IMR-90 (cell line): Measurements from ENCODE around the gene MED4. TPM values are rescaled to one million over a fixed set of nuclear protein-coding genes. Genes with fewer than 3 reads are reported as not detected.

ENCODE experiments used
- ATAC-seq: fragments of 200-7000 bp; cut with Tn5 transposase; 2 replicates; pipeline ENCODE4 v1.9.1; 2020; ENCODE audit warnings: low read depth, mild to moderate bottlenecking, moderate library complexity
- BruUV-seq: library from RNA; stranded (reverse); fragments of 400-500 nt; replicated peaks from 2 replicates; lab custom pipeline; 2021; lab: Mats Ljungman, UMichigan
- CTCF ChIA-PET: fragments of 300-600 bp; formaldehyde crosslinking; extraction: SDS; loops from one replicate; lab custom pipeline; 2021; ENCODE audit warnings: antibody characterized with exemption; lab: Yijun Ruan, JAX
- POLR2A ChIA-PET: fragments of 300-600 bp; sonication (Branson Sonifier 250); formaldehyde crosslinking; loops from one replicate; lab custom pipeline; 2022; ENCODE audit warnings: antibody characterized with exemption; ENCODE audit not compliant: unreplicated experiment; lab: Charles Lee
- DNase-seq: peaks from one replicate; pipeline ENCODE4 v3.0.0; 2013
- H2AFZ ChIP-seq: replicated peaks from 2 replicates; pipeline ENCODE3; 2013; ENCODE audit warnings: low read length, mild to moderate bottlenecking; ENCODE audit not compliant: poor library complexity
- H2AK5ac ChIP-seq: 2 replicates; pipeline ENCODE4 v1.6.1; 2013; ENCODE audit warnings: low read depth, low read length, inconsistent platforms
- H2AK9ac ChIP-seq: replicated peaks from 2 replicates; pipeline ENCODE3; 2013; ENCODE audit warnings: mild to moderate bottlenecking, low read depth, low read length, moderate library complexity; ENCODE audit not compliant: poor library complexity
- H2BK120ac ChIP-seq: 2 replicates; pipeline ENCODE4 v1.6.1; 2013; ENCODE audit warnings: low read depth, low read length, inconsistent platforms
- H2BK15ac ChIP-seq: 3 replicates; pipeline ENCODE4 v1.6.1; 2013; ENCODE audit warnings: low read depth, low read length, inconsistent platforms
- H2BK20ac ChIP-seq: 2 replicates; pipeline ENCODE4 v1.6.1; 2013; ENCODE audit warnings: low read depth, mild to moderate bottlenecking, inconsistent platforms, low read length, moderate library complexity
- H2BK5ac ChIP-seq: 2 replicates; pipeline ENCODE4 v1.6.1; 2013; ENCODE audit warnings: mild to moderate bottlenecking, low read depth, low read length, inconsistent platforms; ENCODE audit not compliant: poor library complexity, severe bottlenecking
- H3K14ac ChIP-seq: replicated peaks from 2 replicates; pipeline ENCODE4 v1.6.1; 2013; ENCODE audit warnings: low read depth, low read length, inconsistent platforms
- H3K18ac ChIP-seq: 2 replicates; pipeline ENCODE4 v1.6.1; 2013; ENCODE audit warnings: low read depth, low read length, control low read depth
- H3K23ac ChIP-seq: 2 replicates; pipeline ENCODE4 v1.6.1; 2013; ENCODE audit warnings: low read depth, low read length, inconsistent platforms
- H3K27ac ChIP-seq: 2 replicates; pipeline ENCODE4 v1.5.1; 2013; ENCODE audit warnings: mild to moderate bottlenecking, control low read depth, low read length; ENCODE audit not compliant: insufficient read depth
- H3K27me3 ChIP-seq: 2 replicates; pipeline ENCODE4 v1.6.1; 2013; ENCODE audit warnings: low read length; ENCODE audit not compliant: control insufficient read depth, insufficient read depth
- H3K36me3 ChIP-seq: 2 replicates; pipeline ENCODE4 v1.6.1; 2013; ENCODE audit warnings: low read length, mixed read lengths; ENCODE audit not compliant: control insufficient read depth, insufficient read depth
- H3K4ac ChIP-seq: 2 replicates; pipeline ENCODE4 v1.6.1; 2013; ENCODE audit warnings: low read depth, low read length, inconsistent platforms
- H3K4me1 ChIP-seq: 2 replicates; pipeline ENCODE4 v1.6.1; 2013; ENCODE audit warnings: low read length, mixed read lengths; ENCODE audit not compliant: control insufficient read depth, insufficient read depth
- H3K4me2 ChIP-seq: 2 replicates; pipeline ENCODE4 v1.6.1; 2013; ENCODE audit warnings: low read depth, mild to moderate bottlenecking, control low read depth, low read length, moderate library complexity
- H3K4me3 ChIP-seq: 2 replicates; pipeline ENCODE4 v1.5.1; 2013; ENCODE audit warnings: low read depth, mild to moderate bottlenecking, control low read depth, low read length, moderate library complexity; ENCODE audit not compliant: insufficient read depth
- H3K56ac ChIP-seq: 2 replicates; pipeline ENCODE4 v1.6.1; 2013; ENCODE audit warnings: low read length, inconsistent platforms; ENCODE audit not compliant: insufficient read depth; ENCODE audit errors: extremely low read depth
- H3K79me1 ChIP-seq, 2 experiments: 2 replicates each; pipeline ENCODE4 v1.6.1; 2013; ENCODE audit warnings: low read length in 2 of 2, inconsistent platforms in 1 of 2, low read depth in 1 of 2
- H3K9ac ChIP-seq: 2 replicates; pipeline ENCODE4 v1.6.1; 2013; ENCODE audit warnings: low read depth, low read length, control low read depth
- H3K9me1 ChIP-seq: 2 replicates; pipeline ENCODE4 v1.6.1; 2013; ENCODE audit warnings: low read length, inconsistent platforms; ENCODE audit not compliant: insufficient read depth
- H3K9me3 ChIP-seq: 2 replicates; pipeline ENCODE4 v1.6.1; 2013; ENCODE audit warnings: low read length; ENCODE audit not compliant: control insufficient read depth, insufficient read depth
- H4K20me1 ChIP-seq: 2 replicates; pipeline ENCODE4 v1.6.1; 2013; ENCODE audit warnings: low read length, inconsistent platforms; ENCODE audit not compliant: insufficient read depth
- H4K5ac ChIP-seq: 2 replicates; pipeline ENCODE4 v1.6.1; 2013; ENCODE audit warnings: mild to moderate bottlenecking, low read depth, low read length, control low read depth
- H4K8ac ChIP-seq, 2 experiments: 2 replicates each; pipeline ENCODE4 v1.6.1; 2013; ENCODE audit warnings: low read depth in 2 of 2, low read length in 2 of 2, control low read depth in 1 of 2, inconsistent platforms in 1 of 2
- H4K91ac ChIP-seq: 2 replicates; pipeline ENCODE4 v1.6.1; 2013; ENCODE audit warnings: low read depth, low read length, inconsistent platforms; ENCODE audit not compliant: insufficient read depth
- CHD1 ChIP-seq: IDR thresholded peaks from 2 replicates; pipeline ENCODE4 v1.6.1; 2012; ENCODE audit warnings: low read depth, low read length, improper control_type of control experiment
- FOS ChIP-seq: fragments of 150-350 bp; IDR thresholded peaks from 2 replicates; pipeline ENCODE4 v1.6.1; 2016; ENCODE audit warnings: low read depth, low read length
- MAFK ChIP-seq: IDR thresholded peaks from 2 replicates; pipeline ENCODE4 v1.6.1; 2012; ENCODE audit warnings: low read depth, low read length, improper control_type of control experiment
- NFE2L2 ChIP-seq: fragments of 150-350 bp; IDR thresholded peaks from 2 replicates; pipeline ENCODE4 v1.6.1; 2016; ENCODE audit warnings: low read depth, mild to moderate bottlenecking, low read length
- POLR2A ChIP-seq: IDR thresholded peaks from 2 replicates; pipeline ENCODE4 v1.6.1; 2012; ENCODE audit warnings: mild to moderate bottlenecking, low read depth, low read length
- WGBS, 2 experiments: methylation state at CpG; one replicate each; pipeline versions ENCODE4 v1.1.5 to v1.1.7; 2013; ENCODE audit warnings: missing lambda C conversion rate in 2 of 2; ENCODE audit not compliant: insufficient read length in 1 of 2; ENCODE audit errors: extremely low coverage in 2 of 2; 5-methylcytosine and 5-hydroxymethylcytosine counted together
- dilution Hi-C: fragments of 300-500 bp; cut with HindIII; formaldehyde crosslinking; loops from one replicate; pipeline ENCODE4 v1.14.3; 2018; ENCODE audit warnings: low sequenced_read_pairs; ENCODE audit not compliant: unreplicated experiment
- in situ Hi-C: fragments of 300-500 bp; cut with MboI; formaldehyde crosslinking; loops from 3 replicates; pipeline ENCODE4 v1.14.3; 2019; ENCODE audit warnings: low sequenced_read_pairs, inconsistent platforms, mixed read lengths
- intact Hi-C: fragments of 100-400 bp; cut with micrococcal nuclease; formaldehyde crosslinking; loops from 2 replicates; pipeline ENCODE4 v1.10.0; 2022
- polyA plus RNA-seq, 3 experiments: library from polyadenylated mRNA; depleted of rRNA; stranded (reverse); fragments of >200 nt; gene quantifications; 2 replicates each; pipeline ENCODE4 v1.2.3, GENCODE V29; 2012; ENCODE audit warnings: low replicate concordance in 1 of 3
- total RNA-seq: library from RNA; depleted of rRNA; stranded (reverse); fragments of >200 nt; gene quantifications from 2 replicates; pipeline ENCODE4 v1.2.3, GENCODE V29; 2012

The MED4 gene
- total and polyA plus RNA-seq, 2 of the 4 experiments (the other 2 are of a cell fraction), result 25.3 to 40.5 TPM

DNA sequence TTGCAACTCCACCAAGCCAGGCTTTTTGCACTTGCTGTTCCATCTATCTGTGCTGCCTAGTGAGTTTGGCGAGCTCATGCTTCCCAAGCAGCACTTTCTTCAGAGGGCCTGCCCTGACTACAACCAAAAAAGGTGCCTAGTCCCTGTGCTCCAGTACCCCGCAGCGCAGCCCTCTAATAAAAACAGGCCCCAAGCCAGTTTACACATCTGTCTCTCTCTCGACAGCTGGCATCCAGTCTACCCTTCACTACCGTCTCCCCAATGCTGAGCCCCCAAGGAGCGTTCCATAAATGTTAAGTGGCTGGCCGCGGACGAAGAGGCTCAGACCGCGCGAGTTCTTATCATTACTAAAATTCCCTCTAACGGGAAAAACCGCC, 512 bp downstream of the MED4 start:
- ChIA-PET CTCF (interaction anchor here (0.6 to 1.4 kb wide), 7 partner anchors 9 to 394 kb away, joined by 3 to 6 read pairs (median 5); no protein-coding TSS in a partner anchor), POLR2A (no interaction called here)
- H4K91ac ChIP-seq, result peak overlapping the region; percentile 56; the same call in 1 of the 2 replicates
- 0% methylated on average over 1 of the region's 14 CpGs; no CpG with 5 or more reads in 1 of the 2 experiments for WGBS, 2 experiments
- peak overlapping the region; percentile 94 for H2AK9ac ChIP-seq
- BruUV-seq, result no TSS peak
- dilution Hi-C loops (no loop called here), in situ Hi-C loops (no loop called here), intact Hi-C loops (loop anchor here (10.0 kb wide), 1 partner anchor 300 kb away; no protein-coding TSS in a partner anchor)
- peak overlapping the region; percentile 98 for H3K4me2 ChIP-seq
- H3K18ac ChIP-seq, result no peak overlapping the region
- peak overlapping the region; percentile 68; the same call in 1 of the 2 replicates for H2AK5ac ChIP-seq
- peak overlapping the region; percentile 47 for H2BK5ac ChIP-seq
- peaks cover 6 to 32% of the 10 kb centered on the region in 2 experiments for H3K79me1 ChIP-seq
- peak overlapping the region; percentile 46 to 91; a peak in 3 of 4 replicates for H4K8ac ChIP-seq
- peak; percentile 36 for ATAC-seq
- peak overlapping the region; percentile 87 for H3K23ac ChIP-seq
- H3K9me1 ChIP-seq, result peaks cover 3% of the 10 kb centered on the region; the same call in 1 of the 2 replicates
- no peaks in the 10 kb centered on the region for H3K27me3 ChIP-seq
- no peak for DNase-seq
- peak overlapping the region; percentile 72 for H3K27ac ChIP-seq
- no peak overlapping the region for H4K5ac ChIP-seq
- TF ChIP-seq MAFK, result no peak
- no peak for TF ChIP-seq CHD1
- no peak for TF ChIP-seq POLR2A
- TF ChIP-seq FOS, result no peak
- no peak for TF ChIP-seq NFE2L2
- no peak overlapping the region for H2BK120ac ChIP-seq
- no peaks in the 10 kb centered on the region for H3K9me3 ChIP-seq
- H2AFZ ChIP-seq, result peak overlapping the region; percentile 98
- H3K4ac ChIP-seq, result peak overlapping the region; percentile 73
- H3K36me3 ChIP-seq, result no peaks in the 10 kb centered on the region
- H2BK20ac ChIP-seq, result no peak overlapping the region
- peak overlapping the region; percentile 75; the same call in 1 of the 2 replicates for H3K14ac ChIP-seq
- peak overlapping the region; percentile 77; the same call in 1 of the 2 replicates for H3K56ac ChIP-seq
- H2BK15ac ChIP-seq, result no peak overlapping the region
- H3K4me3 ChIP-seq, result peak overlapping the region; percentile 73
- H3K4me1 ChIP-seq, result peaks cover 2% of the 10 kb centered on the region; the same call in 1 of the 2 replicates
- peak overlapping the region; percentile 76 for H3K9ac ChIP-seq
- H4K20me1 ChIP-seq, result peaks cover 21% of the 10 kb centered on the region
